ENCODE results near the gene KRT8.
"Not testable (repeated sequence)": the region's sequence is repeated elsewhere in the genome, so short reads cannot be mapped to it uniquely, and the experiment has no call there.

Gene KRT8

DNA sequence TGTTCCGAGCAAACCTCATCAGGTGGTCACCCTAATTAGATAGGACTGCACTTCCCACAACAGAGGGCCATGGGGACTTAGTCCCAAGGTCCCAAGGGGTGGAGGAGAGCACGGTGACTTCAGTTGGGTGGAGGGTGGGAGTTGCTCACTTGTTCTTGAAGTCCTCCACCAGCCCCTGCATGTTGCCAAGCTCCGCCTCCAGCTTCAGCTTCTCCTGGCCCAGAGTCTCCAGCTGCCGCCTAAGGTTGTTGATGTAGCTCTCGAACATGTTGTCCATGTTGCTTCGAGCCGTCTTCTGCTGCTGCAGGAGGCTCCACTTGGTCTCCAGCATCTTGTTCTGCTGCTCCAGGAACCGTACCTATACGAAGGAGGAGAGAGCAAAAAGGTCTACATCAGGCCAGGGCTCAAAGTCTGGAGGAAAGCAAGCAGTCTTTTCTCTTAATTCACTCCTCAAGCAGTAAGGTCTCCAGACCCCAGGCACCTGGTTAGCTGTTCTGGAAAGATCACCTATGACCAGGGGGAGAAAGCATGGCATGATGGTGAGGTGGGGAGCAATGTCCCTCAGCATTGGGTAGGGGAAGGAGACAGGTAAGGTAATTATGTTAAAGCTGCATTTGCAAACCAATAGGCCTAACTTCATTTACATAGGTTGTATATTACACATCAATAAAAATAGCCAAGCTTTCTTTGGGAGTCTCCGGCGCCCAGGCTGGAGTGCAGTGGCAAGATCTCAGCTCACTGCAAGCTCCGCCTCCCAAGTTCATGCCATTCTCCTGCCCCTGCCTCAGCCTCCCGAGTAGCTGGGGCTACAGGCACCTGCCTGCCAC lies 2.9 kb downstream of the KRT8 start:
- no peak for DNase-seq

DNA sequence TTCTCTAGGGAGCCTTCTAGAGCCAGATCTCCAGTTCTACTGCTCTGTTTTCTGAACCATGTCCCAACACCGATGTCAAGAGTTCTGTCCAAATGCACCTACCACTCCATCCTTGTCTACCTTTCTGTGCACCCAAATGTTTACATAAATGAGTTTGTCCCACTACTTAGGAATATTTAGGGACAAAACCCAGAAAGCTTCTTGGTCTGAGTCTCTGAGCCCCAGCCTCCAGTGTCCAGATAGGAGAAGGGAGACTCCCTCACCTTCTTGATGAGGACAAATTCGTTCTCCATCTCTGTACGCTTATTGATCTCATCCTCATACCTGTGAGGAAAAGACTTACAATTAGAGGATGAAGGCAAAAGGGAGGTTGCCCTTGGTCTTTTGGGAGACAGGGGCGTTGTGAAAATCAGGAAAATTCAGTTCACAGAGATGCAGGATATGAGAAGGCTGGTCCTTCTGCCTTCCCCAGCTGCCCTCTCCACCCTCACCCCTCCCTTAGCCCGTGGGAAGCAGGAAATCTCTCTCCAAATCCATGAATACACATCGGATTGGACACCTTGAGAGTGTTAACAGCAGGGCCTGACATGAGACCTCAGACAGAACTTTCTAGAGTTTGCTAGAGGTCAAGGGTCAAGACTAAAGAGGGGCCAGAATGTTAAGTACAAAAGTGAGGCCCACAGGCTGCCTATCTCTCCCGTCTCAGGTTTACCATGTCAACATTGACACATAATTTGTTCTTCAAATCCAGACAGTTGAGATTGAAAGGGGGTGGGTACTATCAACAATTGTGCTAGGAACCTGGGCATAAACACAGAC lies 3.8 kb downstream of the KRT8 start:
- DNase-seq: no peak

DNA sequence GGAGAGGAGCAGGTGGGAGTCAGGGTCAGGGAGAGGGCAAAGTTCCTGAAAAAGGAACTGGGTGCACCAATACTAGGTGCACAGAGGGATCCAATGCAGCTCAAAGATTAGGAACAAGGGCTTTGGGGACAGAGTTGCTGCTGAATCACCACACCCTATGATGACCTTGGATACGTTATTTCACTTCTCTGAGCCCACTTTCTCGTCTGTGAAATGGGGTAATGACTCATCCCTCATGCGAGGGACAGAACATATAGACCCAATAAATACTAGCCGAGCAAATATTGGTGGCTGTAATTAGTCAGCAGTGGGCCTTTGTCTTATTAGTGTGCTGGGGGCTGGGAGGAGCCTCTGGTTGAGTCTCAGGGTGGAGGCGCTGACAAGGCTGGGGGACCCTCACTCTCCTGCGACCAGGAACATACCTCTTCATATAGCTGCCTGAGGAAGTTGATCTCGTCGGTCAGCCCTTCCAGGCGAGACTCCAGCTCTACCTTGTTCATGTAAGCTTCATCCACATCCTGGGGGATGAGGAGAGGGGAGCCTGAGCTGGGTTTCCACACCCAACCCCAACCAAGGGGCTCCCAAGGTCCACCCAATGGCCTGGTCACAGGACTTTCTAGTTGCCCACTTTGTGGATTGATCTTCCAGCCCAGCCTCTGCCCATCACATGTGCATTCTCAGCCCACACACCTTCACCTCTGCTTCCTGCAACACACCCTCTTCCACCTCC lies 4.5 kb downstream of the KRT8 start:
- no peak for DNase-seq

DNA sequence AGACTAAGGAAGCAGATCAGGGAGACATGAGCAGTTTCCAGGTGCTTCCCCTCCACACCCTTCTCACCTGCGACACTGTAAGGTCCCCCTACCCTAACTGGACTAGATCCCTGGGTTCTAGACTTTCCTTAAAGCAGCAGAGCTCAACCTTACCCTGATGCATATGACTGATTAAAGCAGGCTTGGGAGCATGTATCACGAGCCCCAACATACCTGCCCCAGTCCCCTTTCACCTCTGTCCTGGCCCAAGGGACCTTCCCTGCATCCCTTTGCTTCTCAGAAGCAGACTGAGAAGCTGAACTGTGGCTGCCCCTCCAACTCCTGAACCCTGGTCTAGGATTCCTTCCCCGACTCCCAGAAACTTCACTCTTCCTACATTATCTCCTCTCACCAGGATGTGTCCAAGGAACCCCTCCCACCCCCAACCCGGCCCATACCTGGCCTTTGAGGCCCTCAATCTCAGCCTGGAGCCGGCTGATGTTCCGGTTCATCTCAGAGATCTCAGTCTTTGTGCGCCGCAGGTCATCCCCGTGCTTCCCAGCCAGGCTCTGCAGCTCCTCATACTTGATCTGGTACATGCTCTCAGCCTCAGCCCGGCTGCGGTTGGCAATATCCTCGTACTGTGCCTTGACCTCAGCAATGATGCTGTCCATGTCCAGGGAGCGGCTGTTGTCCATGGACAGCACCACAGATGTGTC lies 5.4 kb downstream of the KRT8 start:
- no peak for DNase-seq

DNA sequence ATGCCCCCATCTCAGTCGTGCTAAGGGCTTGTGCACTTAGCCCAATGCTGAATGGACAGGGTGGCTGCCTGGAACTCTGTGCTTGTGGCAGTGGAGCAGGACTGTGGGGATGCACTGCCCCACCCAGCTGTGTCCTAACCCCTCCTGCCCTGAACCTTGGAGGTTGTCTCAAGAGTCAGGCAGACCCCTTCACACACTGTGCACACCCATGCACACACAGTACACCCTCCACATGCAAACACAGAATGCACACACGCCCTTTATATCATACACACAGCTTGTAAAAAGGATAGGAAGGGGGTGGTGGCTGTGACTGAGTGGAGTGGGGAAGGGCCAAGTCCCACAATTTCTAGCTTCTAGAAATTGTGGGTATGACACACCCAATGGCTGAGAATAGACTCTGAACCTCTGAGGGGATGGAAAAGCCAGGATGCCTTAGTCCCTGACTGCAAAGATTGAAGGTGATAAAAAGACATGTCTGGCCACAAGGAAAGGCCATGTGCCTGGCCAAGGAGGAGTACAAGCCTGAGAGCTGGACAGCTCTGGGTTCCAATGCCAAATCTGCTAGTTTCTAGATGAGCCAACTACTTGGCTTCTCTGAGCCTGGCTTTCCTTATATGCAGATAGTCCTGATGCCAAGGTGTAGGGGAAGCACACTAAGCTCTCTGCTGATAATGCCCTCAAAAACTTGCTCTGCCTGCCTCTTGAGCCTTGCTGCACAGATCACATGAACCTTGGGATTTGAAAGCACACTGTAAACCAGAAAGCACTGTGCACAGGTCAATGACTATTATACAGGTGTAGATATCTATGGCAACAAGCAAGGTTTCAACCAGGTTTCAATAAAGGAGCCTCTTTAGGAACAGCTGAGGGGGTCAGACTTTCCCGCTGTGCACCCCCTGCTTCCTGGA lies 8.4 kb downstream of the KRT8 start:
- no peak for DNase-seq

DNA sequence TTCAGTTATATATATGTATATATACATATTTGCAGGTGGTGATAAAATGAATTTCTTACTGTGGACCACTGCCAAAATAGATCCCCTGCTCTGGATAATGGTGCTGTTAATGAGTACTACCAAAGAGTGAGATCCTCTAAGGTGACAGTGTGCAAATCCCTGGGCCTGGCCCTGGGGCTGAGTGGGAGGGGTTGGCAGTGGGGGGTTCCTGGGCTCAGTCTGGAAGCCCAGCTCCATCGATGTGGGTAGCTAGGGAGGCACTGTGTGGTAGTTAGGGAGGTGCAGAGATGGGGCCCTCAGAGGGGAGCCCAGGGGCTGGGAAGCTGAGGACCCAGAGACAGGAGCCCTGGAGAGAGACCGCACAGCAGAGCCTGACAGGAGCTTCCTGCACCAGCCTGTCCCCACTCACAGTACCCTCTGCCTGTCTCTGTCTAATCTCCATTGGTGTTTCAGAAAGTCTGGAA lies 9.1 kb downstream of the KRT8 start:
- no peak for DNase-seq

DNA sequence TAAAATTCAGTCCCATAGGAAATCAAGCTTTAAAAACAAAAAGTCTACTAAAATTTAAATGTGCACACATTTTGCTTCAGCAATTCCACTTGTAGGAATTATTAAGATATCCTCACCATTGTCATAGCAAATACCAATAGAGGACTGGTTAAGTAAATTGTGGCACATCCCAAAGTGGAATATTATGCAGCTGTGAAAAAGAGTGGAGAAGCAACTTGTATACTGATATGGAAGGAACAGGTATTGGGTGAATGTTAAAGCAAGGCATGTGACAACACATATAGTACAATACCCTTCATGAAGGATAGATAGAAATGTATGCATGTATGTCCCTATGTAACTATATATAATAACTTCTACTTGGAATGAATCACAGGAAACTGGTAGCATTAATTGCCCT lies 11.9 kb downstream of the KRT8 start:
- DNase-seq: no peak

DNA sequence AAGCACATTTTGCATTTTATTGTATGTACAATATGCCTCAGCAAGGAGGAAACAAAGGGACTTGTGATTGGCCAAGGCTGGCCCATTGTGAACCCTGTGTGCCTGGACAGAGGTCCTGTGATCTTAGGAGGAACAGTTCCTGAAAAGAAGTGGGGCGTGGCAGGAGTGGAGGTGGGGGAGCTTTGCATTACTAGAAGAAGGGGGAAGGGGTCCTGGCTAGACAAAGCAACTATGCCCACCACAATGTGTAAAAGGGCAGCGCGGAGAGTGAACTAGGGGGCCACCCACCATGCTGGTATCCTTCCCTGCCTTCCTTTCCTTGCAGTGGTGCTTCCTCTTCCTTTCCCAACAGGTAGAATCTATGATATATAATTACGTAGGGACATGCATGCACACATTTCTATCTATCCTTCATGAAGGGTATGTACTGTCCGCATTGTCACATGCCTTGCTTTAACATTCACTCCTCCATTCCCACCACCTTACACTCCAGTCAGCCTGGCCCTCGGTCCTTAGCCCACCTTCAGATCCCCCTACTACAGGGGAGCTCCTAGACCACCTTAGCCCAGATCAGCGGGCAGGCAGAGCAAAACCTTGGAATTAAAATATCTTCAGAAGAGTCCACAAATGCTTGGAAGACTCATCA lies 12.5 kb downstream of the KRT8 start:
- DNase-seq: no peak

DNA sequence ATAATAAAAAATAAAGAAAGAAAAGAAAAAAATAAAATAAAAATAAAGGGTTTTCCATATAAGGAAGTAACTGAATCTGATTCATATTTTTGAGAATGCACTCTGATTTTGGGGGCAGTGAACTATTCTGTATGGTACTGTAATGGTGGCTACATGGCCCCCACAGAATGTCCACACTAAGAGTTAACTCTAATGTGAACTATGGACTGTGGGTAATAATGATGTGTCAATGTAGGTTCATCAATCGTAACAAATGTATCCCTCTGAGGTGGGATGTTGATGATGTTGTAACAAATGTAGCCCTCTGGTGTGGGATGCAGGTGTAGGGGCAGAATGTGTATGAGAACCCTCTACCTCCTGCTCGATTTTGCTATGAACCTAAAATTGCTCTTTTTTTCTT lies 13.8 kb downstream of the KRT8 start:
- DNase-seq: no peak

DNA sequence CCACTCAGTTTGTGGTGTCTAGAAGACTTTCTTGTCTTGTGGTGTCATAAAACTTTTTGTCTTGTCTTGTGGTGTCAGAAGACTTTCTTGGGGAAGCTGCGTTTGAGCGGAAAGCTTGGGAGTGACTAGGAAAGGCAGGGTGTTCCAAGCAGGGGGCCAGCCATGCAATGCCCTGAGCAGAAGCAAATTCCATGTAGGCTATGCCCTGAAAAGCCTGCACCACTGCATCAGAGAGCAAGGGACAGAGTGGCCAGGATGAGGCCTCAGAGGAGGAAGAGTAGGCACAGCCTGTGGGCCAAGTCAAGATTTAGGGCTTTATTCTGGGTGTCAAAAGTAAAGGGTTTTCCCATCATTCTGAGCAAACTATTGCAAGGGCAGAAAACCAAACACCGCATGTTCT lies 14.5 kb downstream of the KRT8 start:
- no peak for DNase-seq

DNA sequence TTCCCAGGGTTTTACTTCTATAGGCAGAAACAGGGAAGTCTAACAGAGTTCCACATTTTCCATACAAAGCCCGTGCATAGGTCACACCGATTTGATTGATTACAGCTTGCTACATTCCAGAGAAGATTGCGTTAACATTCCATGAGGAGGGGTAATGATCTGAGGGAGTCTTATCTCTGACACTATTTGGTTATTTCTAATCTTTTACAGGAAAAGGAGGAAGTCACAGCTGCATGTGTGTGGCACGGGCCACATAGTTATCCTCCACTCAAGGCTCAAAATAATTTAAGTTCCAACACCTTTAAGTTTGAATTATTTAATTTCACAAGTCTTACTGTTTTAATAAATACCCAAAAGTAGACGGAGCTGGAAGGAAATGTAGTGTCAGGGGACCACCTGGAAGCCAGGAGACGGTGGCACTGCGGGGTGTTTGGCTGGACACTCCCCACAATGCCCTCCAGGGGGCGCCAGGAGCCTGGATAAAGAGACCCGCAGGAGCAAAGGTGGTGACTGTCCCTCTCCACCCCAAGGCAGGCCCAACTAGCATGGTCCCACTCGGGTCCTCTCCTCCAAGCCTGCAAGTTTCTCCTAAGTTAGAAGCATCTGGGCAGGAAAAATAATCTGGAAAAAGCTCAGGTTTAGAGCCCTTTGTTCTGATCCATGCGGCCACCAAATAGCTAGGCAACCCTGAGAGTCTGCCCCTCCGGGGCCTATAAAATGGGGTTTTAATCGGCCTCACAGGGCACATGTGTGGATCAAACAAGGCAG lies 20.2 kb downstream of the KRT8 start:
- peak; percentile 72 for DNase-seq

DNA sequence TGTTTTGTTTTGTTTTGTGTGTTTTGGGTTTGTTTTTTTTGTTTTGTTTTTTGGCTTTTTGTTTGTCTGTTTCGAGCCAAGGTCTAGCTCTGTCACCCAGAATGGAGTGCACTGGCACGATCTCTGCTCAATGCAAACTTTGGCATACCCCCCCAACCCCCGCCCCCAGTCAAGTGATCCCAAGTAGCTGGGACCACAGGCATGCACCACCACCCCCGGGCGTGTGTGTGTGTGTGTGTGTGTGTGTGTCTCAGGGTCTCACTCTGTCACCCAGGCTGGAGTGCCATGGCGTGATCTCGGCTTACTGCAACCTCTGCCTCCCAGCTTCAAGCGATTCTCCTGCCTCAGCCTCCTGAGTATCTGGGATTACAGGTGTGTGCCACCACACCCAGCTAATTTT lies 24.4 kb downstream of the KRT8 start:
- not testable (repeated sequence) for DNase-seq

DNA sequence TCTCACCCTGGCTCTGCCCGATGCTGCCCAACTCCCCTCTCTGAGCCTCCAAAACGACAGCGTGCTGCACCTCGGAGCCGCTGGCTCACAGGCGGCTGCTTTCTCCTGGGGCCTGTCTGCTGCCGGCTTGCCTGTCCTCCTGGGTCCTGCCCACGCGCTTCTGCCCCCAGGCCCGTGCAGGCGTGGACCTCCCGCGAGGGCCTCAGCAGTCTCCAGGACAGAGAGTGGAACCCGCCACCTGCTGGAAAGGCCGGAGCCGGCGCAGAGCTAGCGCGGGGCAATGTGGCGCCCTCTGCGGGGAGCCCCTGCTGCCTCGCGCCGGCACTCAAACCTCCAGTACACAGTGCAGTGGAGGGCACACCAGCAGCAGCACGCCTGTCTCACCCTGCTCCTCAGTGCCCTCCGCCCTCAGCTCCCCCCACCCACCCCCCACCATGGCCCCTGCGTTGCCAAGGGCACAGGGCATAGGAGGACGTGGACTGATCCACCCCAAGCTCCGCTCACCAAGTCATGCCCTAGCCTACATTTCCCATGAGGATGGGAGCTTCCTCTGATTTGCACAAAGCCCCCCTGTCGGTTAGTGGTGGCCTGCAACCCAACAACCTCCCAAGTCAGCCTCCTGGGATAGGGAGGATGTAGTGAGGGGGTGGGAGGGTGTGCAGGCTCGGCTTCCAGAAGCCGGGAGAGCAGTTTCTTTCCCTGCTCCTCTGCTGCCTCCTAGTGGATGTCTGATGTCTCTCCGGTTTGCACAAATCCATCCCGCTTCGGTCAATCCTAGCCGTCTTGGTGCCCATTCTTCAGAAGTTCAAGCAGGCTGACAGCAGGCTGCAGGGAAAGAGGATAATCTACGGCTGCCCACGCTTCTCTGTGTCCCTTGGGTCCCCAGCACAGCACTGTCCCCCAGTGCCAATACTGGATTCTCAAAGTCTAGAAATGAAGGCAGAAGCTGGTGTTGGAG lies 25.2 kb downstream of the KRT8 start:
- peak; percentile 89 for DNase-seq

DNA sequence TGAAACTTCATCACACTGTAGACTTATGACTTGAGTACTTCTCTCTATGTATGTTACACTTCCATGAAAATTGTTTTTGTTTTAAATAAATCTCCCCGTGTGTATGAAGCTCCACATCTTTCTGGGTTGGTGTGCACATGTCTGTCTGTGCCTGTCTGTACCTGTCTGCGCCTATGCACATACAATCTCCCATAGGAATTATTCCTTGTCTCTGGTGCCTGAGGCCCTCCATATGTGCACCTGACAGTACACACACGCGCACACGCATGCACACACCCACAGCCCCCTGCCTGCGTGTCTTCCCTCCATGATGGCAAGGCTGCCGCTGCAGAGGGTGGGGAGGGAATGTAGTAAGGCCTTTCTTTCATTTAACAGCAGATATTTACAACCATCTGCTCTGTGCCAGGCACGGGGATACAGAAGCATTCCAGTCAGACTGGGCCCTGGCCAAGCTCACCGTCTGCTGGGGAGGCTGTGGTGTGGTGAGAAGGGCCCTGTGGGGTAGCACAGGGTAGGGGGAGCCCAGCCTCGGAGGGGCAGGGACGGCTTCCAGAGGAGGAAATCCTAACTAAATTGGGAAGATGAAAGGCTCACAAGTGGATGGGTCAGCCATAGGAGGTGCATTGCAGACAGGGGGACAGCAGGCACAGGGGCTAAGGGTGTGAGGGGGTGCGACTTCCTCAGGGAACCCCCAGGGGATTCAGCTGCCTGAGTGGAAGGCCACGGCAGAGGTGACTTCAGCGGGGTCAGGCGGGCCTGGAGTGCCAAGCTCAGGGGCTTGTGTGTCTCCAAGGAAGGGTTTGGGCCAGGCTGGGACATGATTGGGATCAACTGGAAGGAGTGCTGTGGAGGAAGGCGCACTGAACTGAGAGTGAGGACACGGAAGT lies 26.1 kb downstream of the KRT8 start:
- no peak for DNase-seq

DNA sequence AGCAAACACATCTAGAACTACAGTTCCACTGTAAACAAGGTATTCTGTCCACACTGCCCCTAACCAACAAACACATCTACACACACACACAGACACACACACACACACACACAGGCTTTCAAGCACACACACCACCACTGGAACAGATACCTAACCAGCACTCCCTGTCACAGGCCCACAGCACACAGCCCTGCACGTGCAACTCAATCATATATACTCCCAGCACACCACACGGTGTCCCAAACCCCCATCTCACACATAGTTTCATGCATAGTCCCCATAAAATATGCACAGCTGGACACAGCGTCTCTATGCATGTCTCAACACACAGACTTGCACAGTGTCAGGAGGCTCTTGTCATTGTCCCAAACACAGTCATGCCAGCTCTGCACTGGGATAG lies 27.6 kb downstream of the KRT8 start:
- DNase-seq: no peak

DNA sequence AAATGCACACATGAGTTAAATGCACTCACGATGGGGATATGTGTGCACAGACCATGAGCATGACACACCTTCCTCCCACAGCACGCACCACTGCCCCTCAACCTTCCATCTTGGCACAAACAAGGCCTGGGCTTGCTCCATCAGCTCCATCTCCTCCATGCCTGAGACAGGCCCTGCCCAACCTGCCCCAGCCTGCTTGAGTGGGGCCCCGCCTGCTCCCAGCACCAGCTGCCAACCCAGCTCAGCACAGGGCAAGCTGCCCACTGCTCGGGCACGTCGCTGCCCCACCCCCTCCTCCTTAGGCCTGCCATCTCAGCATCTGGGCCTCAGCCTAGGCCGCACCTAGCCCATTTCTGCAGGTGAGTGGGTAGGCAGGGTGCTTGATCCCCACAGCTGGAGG lies 28.5 kb downstream of the KRT8 start:
- no peak for DNase-seq

DNA sequence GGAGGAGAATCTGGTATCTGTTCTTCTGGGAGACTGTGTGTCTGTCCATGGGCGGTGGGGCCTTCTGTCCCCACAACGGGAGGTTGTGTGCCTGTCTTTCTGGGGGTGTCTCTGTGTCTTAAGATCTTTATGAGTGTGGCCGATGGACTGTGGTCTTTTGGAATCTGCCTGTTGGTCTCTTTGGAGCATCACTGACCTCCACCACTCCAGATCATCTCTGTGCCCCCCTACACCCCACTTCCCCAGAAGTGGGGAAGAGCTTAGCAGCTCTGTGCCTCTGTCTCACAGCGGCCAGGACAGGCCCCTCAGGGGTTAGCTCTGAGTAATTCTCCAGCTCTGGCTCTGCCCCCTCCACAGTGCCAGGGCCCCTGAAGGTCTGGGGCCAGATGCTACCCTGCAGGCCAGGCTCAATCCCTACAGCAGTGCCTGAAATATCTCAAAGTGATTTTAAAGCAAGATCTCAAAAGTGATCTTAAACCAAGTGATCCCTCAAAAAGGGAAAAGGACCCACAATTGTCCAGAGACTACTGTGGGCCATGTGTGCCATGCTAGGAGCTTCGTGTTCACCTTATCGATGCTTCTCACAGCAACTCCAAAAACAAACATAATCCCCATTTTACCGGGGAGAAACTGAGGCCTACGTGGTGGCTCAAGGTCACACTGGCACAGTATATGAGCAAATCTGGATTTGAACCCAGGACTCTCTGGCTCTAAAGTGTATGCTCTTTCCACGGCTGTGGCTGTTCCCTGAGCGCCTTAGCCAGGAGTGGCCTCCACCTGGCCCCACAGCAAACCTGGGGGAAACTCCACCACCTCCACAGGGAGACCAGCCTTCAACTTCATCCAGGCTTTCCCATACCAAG lies 30.1 kb downstream of the KRT8 start:
- no peak for DNase-seq
